Esophagus muscularis mucosa (tissue), 4 donors: ENCODE results near the gene PM20D1.

ENCODE experiments used
- EP300 ChIP-seq: sonication (generic); formaldehyde crosslinking; IDR thresholded peaks from one replicate; pipeline ENCODE4 v1.6.1; 2017; ENCODE audit warnings: antibody characterized with exemption
- POLR2A ChIP-seq: fragments of 450-650 bp; IDR thresholded peaks from one replicate; pipeline ENCODE4 v1.6.1; 2017; ENCODE audit warnings: antibody characterized with exemption, moderate library complexity, mild to moderate bottlenecking, low read depth
- POLR2AphosphoS5 ChIP-seq, 2 donors: sonication (generic); formaldehyde crosslinking; IDR thresholded peaks; one replicate each; pipeline ENCODE4 v1.6.1; 2017; ENCODE audit warnings: antibody characterized with exemption in 2 of 2
- TF ChIP-seq, protein P1 (sequence below), 3 experiments: fragments of 200-600 bp in 2 of 3; fragments of 450-650 bp in 1 of 3; sonication (generic) in 2 of 3; IDR thresholded peaks; one replicate each; pipeline ENCODE4 v1.5.1; 2017 to 2019; ENCODE audit warnings: antibody characterized with exemption in 3 of 3, mild to moderate bottlenecking in 2 of 3, moderate library complexity in 1 of 3

DNA sequence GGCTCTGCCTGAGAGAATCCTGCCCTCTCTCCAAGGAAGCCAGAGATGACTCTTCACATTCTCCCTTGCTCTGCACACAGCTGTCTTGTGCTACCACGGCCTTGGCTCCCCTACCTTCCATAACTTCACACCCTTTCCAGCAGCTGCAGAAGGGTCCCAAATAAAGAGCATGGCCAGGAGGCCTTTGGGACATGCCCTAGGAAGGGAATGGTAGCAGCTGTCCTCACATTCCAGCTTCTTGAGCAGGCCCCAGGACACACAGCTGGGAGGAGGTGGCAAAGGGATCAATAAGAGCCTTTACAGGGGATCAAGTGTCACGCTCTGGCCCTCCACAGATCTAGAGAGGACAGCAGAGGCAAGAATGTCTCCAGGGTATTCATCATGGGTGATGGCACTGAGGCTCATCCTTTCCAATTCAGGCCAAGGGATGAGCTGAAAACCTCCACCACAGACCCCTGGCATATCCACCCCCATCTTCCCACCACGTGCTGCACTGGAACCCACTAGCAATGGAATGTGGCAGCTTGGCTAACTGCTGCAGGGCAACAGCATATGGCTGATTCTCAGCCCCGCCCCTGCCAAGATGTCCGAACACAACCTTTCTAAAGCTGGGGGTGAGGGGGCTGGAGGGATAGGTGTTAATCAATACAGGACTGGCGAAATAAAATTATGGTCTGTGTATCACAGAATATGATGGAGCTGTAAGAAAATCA, 56.8 kb downstream of the PM20D1 start:
- TF ChIP-seq POLR2A (no peak), POLR2AphosphoS5 (IDR thresholded peaks at IDR 0.05) (no peak), EP300 (no peak)
- TF ChIP-seq, protein P1, sequence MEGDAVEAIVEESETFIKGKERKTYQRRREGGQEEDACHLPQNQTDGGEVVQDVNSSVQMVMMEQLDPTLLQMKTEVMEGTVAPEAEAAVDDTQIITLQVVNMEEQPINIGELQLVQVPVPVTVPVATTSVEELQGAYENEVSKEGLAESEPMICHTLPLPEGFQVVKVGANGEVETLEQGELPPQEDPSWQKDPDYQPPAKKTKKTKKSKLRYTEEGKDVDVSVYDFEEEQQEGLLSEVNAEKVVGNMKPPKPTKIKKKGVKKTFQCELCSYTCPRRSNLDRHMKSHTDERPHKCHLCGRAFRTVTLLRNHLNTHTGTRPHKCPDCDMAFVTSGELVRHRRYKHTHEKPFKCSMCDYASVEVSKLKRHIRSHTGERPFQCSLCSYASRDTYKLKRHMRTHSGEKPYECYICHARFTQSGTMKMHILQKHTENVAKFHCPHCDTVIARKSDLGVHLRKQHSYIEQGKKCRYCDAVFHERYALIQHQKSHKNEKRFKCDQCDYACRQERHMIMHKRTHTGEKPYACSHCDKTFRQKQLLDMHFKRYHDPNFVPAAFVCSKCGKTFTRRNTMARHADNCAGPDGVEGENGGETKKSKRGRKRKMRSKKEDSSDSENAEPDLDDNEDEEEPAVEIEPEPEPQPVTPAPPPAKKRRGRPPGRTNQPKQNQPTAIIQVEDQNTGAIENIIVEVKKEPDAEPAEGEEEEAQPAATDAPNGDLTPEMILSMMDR (IDR thresholded peaks at IDR 0.05) = no peak
